ELR (cell line): Measurements from ENCODE around the gene SPSB4.

Source experiments
- DNase-seq: peaks from one replicate; pipeline ENCODE4 v3.0.0-alpha.2; 2015; ENCODE audit warnings: low read depth

SPSB4 gene

GRCh38 chr3:141152801-141153678 is 101.9 kb downstream of the SPSB4 start:
- DNase-seq, result no peak

DNA sequence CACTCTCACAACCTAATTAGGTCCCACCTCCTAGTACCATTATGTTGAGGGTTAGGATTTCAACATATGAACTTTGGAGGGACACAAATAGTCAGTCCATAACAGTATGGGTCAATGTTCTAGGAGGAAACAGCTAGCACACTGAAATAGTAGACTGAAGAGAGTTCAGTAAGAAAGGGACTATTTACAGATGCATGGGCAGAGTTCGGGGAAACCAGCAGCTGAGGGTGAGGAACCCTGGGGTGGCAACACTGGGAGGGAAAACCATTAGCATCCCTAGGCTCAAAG is 102.5 kb downstream of the SPSB4 start:
- no peak for DNase-seq

GRCh38 chr3:141164852-141165251 is 113.7 kb downstream of the SPSB4 start:
- DNase-seq, result no peak

DNA sequence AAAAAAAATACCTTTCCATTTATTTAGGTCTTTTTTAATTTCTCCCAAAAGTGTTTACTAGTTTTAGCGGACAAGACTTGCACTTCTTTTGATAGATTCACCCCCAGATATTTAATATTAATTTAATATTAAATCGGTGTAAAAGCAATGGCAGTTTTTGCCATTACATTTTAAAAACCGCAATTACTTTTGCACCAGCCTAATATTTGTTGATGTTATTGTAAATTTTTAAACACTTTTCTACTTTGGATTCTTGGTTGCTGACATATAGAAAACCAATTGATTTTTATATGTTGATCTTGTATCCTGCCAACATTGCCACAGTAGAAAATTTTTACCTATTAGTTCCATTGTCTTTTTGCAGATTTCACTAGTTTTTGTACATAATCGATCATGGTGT is 116.5 kb downstream of the SPSB4 start:
- no peak for DNase-seq

- peak; percentile 38 for DNase-seq
Measured at GRCh38 chr3:141170678-141171295, 119.6 kb downstream of the SPSB4 start.

- no peak for DNase-seq
Measured at GRCh38 chr3:141174674-141175073, 123.5 kb downstream of the SPSB4 start.

- DNase-seq, result no peak
Measured at GRCh38 chr3:141176775-141177174, 125.6 kb downstream of the SPSB4 start.

DNA sequence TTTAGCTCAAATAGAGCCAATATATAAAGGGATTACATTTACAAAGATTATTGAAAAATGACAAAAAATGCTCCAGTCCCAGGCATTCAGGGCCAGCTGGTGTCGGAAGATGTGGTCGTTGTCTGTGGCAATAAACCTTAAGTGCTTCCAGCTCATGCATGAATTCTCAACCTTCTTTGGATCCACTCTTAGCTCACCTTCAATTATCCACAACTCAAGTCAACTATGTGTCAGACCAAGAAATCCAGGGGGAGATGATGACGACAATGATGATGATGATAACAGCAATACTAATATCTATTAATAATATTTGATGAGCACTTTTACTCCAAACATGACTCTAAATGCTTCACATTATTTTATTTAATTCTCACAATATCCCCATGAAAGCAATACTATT is 126.9 kb downstream of the SPSB4 start:
- DNase-seq, result no peak

DNA sequence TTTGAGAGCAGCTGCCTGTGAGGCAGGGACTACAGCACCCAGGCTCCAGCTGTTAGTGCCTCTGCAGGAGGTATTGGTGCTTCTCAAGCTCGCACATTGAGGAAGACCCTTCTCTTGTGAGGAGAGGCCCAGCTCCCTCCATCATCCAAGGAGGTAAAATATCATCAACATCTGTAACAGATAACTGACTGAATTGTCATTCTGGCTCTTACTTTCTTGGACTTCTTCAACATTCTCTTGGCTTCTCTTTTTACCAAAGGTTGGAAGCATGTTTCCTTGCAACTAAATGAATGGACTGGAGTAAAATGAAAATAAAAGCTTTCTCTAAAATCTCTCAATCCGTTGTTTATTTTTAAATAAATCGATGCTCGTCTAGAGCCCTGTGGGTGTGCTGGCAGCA is 127.4 kb downstream of the SPSB4 start:
- DNase-seq, result no peak

GRCh38 chr3:141179983-141180382 is 128.8 kb downstream of the SPSB4 start:
- no peak for DNase-seq

DNA sequence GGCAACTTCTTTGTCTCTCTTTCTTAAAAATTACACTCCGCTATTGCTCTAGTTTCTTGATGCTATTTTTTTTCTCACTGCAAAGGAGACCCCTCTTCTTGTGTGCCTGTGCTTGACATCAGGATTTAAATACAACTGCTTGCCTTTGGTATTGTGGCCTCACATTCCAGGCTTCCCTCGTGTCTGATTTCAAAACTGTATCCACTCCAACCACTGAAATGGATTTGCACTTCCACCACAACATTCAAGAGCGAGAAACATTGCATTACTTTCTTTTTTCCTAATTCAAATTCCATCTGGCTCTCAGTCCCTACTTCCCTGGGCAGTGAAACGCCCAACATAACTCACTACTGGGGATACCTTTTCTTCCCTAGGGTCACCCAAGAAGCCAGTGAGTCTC is 130.0 kb downstream of the SPSB4 start:
- no peak for DNase-seq

- no peak for DNase-seq
Measured at GRCh38 chr3:141181819-141182218, 130.7 kb downstream of the SPSB4 start.

- no peak for DNase-seq
Measured at GRCh38 chr3:141183606-141184005, 132.5 kb downstream of the SPSB4 start.

DNA sequence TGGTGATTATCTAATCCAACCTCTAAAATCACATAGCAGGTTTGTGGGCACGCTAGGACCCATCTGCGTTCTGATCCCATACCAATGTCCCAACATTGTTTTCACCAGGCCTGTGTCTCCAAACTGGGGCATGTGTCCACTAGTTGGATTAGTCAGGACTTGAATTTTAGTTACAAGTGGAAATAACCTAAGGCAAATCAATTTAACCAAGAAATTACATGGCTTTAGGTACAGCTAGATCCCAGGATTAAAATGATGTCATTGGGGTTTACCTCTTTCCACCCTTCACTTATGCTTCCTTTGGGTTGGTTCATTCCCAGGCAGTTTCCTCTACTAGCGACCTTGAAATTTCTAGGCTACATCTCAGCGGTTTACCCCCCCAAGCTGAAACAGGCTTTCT is 133.3 kb downstream of the SPSB4 start:
- no peak for DNase-seq

- peak; percentile 39 for DNase-seq
Measured at GRCh38 chr3:141191097-141191749, 140.1 kb downstream of the SPSB4 start.

- DNase-seq, result peak; percentile 94
Measured at GRCh38 chr3:141192345-141192744, 141.2 kb downstream of the SPSB4 start.

GRCh38 chr3:141193066-141193830 is 142.1 kb downstream of the SPSB4 start:
- DNase-seq, result no peak
